CD1c-positive myeloid dendritic cell (primary cell): ENCODE data around the gene CECR2.

Experiments used
- DNase-seq: peaks from one replicate; pipeline ENCODE4 v3.0.0-alpha.2; 2016; ENCODE audit errors: extremely low spot score

CECR2 gene

GRCh38 chr22:17569971-17570511 lies 200.8 kb downstream of the CECR2 start:
- peak; percentile 6 for DNase-seq

DNA sequence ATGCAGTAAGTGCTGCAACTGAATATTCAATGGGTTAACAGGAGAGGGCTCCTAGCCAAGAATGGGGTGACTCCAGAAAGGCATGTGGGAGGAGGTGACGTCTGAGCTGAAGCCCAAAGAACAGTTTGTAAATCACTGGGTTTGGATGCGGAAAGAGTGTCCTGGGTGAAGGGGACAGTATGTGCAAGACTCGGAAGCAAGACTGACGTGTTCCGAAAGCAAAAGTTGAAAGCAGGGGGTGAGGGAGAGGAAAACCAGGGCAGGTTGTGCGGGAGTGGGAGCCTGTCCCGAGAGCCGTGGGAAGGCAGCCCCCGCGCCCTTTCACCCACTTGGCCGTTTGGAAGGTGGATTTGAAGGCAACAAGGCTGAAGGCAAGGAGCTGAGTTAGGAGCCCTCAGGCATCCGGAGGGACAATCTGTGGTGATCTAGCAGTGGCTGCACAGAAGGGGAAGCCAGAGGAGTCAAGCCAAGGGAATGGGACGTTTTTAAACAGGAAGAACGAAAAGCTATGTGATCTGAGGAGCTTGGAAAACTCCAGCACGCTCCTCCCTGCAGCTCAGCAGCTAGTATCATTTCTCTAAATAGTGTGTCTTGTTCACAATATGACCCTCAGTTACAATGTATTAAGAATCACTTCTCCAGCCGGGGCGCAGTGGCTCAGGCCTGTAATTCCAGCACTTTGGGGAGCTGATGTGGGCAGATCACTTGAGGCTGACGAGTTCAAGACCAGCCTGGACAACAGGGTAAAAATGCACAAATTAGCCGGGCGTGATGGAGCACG lies 201.8 kb downstream of the CECR2 start:
- DNase-seq, result no peak

- DNase-seq, result no peak
Measured at GRCh38 chr22:17575151-17575550, 205.9 kb downstream of the CECR2 start.

DNA sequence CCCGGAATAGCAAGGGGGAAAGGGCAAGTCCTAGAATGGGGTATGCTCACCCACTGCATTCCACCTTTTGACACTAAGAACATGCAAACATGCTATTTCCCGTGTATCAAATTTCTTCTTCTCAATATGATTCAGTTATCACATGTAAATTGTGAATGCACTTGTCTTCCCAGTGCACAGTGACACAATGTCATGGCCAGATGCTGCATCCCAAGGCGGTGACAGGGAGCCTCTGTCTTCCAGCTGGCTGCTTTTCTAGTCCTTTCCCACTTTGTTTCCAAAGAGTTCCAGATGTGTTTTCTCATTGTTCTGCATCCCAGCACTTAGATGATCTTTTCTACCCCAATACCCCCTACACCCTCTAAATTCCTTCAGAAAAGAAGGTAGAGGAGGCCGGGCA lies 206.4 kb downstream of the CECR2 start:
- no peak for DNase-seq

GRCh38 chr22:17576470-17576869 lies 207.2 kb downstream of the CECR2 start:
- DNase-seq, result no peak

DNA sequence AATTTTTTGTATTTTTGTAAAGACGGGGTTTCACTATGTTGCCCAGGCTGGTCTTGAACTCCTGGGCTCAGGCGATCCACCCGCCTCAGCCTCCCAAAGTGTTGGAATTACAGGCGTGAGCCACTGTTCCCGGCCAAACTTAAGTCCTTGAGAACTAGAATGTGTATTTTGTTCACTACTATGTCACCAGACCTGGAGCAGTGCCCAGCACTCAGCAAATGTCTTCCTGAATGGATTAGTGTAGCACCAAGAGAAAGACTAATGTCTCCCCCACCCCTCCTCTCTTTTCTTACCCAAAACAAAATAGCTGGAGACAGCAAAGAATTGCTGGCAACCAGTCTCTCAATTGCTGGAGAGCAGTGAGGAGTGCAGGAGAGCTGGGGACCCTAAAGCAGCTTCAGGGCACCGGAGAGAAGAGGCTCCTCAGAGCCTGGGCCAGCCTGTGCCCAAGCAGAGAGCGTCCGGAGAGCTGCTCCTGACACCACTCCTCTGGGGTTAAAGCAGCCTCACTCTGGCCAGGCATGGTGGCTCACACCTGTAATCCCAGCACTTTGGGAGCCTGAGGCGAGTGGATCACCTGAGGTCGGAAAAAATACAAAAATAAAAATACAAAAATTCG lies 209.0 kb downstream of the CECR2 start:
- DNase-seq, result no peak

DNA sequence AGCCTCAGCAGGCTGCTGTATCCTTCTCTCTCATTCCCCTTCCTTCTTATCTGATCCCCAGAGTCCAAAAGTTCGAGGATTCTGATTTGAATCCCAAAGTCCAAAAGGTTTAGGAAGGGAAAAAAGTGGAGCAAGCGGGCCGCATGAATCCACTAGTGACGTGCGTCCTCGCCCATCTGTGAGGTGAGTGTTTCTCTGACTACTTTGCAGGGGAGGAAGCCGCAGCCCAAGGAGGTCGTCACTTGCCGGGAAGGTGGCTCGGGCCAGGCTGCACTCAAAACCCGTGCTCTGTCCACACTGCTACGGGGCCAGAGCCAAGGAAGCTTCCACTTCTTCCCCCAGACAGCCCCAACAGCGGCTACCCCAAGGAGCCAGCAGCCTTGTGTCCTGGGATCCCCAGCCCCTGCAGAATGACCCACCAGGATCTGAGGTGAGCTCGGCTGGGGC lies 210.3 kb downstream of the CECR2 start:
- no peak for DNase-seq

GRCh38 chr22:17580441-17581031 lies 211.3 kb downstream of the CECR2 start:
- no peak for DNase-seq

- DNase-seq, result no peak
Measured at GRCh38 chr22:17581056-17581455, 211.8 kb downstream of the CECR2 start.

- DNase-seq, result no peak
Measured at GRCh38 chr22:17581631-17582030, 212.4 kb downstream of the CECR2 start.

DNA sequence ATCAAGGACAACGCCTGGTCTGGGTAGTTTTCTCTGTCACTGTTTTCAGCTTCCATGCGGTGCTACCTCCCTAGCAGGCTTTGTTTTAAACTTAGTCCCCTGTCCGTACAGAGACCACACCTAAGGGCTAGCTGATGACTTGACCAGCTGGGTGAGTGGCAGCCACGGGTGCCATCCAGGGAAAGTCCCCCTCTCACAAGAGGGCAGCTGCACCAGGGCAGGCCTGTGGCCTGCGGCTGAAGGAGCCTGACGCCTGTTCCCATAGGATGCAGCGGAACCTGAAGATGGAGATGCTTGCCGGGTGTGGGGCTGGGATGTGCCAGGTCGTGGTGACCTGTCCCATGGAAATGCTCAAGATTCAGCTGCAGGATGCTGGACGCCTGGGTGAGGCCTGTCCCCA lies 213.9 kb downstream of the CECR2 start:
- DNase-seq, result no peak

DNA sequence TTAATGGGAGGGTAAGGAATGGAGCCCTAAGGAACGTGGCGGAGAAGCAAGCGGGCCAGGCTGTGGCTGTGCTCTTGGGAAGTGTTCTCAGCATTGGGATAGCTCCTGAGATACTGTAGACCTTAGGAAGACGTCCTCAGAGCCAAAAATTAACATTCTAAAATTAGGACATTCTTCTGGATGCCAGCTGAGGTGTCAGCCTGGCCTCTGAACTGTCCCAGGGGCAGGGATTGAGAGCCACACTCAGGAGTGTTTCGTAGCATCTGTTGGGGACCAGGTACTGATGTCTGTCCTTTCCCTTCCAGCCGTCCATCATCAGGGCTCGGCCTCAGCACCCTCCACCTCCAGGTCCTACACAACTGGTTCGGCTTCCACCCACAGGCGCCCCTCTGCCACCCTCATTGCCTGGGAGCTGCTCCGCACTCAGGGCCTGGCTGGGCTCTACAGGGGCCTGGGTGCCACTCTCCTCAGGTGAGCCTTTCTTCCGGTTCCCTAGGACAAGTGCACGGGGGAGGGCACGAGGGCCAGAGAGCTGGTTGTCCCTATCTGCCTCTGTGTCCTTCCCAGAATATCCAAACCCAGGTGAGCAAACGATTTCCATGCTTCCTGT lies 217.7 kb downstream of the CECR2 start:
- no peak for DNase-seq

DNA sequence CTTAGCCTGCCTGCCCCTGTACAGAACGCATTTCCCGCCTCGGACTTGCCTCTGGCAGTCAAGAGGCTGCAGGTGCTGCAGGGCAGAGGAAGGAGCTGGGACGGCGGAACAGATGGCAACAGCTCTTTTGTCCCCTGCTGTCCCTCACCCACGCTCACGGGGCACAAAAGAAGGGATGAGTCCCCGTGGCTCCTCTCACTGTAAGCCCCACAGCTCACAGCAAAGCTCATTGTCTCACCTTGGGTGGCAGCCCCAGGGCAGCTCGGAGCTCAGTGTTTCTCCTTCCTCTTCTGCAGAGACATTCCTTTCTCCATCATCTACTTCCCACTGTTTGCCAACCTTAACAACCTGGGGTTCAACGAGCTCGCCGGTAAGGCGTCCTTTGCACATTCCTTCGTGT lies 218.4 kb downstream of the CECR2 start:
- no peak for DNase-seq

- DNase-seq, result no peak
Measured at GRCh38 chr22:17588606-17589005, 219.3 kb downstream of the CECR2 start.

DNA sequence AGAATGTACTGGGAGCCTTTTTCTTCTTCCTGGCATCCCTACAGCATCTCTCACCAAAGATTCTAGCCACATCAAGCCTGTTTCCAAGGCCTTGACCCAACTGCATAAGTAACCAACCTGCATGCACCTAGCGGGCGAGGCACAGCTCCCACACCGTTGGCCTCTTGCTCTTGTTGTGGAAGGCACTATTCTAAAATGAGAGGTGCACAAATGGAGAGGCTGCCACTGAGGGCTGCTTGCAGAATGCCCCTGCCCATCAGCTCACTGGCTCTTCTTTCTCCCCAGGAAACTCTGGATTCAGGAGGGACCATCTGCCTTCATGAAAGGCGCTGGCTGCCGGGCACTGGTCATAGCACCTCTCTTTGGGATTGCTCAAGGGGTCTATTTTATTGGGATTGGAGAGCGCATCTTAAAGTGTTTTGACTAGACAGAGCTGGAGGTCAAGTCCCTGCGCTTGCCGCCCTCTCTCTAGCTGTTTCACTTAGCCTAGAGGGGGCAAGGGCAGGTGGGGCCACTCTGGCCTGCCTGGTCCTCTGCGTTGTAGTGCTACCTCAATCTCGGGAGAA lies 220.6 kb downstream of the CECR2 start:
- no peak for DNase-seq

DNA sequence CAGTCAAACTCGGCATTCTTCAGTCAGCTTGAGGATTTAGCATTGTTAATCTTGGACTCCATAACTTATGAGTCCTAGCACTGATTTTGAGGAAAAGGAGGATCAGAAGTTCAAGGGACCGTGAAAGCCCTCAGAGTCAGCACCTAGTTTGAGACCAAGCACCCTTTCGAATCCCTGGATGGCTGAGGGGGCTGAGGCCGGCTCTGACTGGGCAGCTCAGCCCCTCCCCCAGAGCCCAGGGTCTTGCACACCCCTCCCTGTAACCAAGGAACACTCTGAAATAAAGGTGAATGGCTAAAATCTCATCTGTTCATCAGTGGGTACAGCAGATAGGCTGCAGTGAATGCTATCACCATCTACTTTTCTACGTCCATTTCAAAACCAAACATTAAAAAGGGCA lies 221.3 kb downstream of the CECR2 start:
- DNase-seq, result no peak

DNA sequence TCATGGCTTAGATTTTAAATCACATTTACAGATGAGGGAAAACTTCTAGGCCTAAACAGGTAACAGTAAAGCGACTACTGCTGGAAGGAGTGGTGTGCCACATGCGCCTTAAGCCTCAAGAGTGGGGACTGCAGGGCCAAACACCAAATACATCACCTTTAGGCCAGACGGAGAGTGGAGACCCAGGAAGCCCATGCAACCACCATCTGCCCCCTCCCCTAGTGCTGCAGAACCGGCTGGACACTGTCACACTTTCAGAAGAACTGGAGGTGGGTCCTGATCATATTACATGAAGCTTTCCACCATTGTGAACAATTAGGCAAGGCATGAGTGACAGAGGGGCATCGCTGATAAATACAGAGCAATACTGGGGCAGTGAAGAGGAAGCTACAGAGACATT lies 222.9 kb downstream of the CECR2 start:
- DNase-seq, result no peak

DNA sequence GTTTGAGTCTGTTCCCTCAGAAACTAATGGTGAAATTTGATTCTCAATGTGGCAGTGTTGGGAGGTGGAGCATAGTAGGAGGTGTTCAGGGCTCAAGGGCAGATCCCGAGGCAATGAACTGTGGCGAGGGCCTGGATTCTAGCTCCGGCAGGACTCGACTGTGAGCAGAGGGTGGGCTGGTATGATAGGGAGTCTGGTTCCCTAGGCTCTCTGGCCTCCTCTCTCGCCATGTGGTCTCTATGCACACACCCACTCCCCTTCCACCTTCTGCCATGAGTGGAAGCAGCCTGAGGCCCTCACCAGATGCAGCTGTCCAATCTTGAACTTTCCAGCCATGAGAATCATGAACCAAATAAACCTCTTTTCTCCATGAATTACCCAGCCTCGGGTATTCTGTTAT lies 227.0 kb downstream of the CECR2 start:
- no peak for DNase-seq

GRCh38 chr22:17597217-17597616 lies 228.0 kb downstream of the CECR2 start:
- no peak for DNase-seq

DNA sequence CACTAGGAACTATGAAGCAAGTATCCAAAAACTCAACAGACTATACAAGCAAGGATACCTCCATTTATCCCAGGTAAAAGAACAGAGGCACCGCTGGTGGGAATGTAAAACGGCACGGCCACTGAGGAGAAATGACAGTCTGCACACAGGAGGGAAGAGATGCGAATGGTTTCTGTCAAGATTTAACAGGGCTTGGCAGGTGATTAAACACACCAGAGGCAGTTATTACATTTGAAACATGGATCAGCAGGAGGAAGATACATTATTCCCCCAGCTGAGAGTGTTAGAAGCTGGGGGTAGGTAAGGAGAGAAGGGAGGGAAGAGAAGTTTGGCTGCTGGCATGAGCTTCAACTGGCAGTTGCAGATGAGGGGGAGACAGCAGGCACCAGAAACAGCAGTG lies 229.1 kb downstream of the CECR2 start:
- DNase-seq, result no peak

- DNase-seq, result no peak
Measured at GRCh38 chr22:17601031-17601430, 231.8 kb downstream of the CECR2 start.

- no peak for DNase-seq
Measured at GRCh38 chr22:17603668-17604067, 234.4 kb downstream of the CECR2 start.
